Small intestine (tissue), 7 donors: Measurements from ENCODE around the gene CDO1. TPM values are rescaled to one million over a fixed set of nuclear protein-coding genes. Genes with fewer than 3 reads are reported as not detected.

Source experiments
- DNase-seq, 2 donors: peaks; one replicate each; pipeline versions ENCODE4 v3.0.0 to v3.0.0-alpha.2; 2013
- FAIRE-seq: peaks from 2 replicates; lab custom pipeline; 2012; peaks lifted over from hg19 to GRCh38; lab: Jason Lieb, UNC
- H3K27ac ChIP-seq, 3 donors: one replicate each; pipeline ENCODE4 v1.5.1; 2013; ENCODE audit warnings: low read length in 2 of 3, mild to moderate bottlenecking in 2 of 3, control low read depth in 1 of 3, inconsistent platforms in 1 of 3, low read depth in 1 of 3, moderate library complexity in 1 of 3
- H3K27me3 ChIP-seq, 3 donors: one replicate each; pipeline ENCODE4 v1.6.1; 2013; ENCODE audit warnings: low read length in 3 of 3, inconsistent platforms in 1 of 3; ENCODE audit not compliant: control insufficient read depth in 3 of 3, insufficient read depth in 3 of 3
- H3K36me3 ChIP-seq, 3 donors: one replicate each; pipeline ENCODE4 v1.6.1; 2013; ENCODE audit warnings: low read length in 3 of 3, inconsistent platforms in 1 of 3, low read depth in 1 of 3, mild to moderate bottlenecking in 1 of 3, moderate library complexity in 1 of 3; ENCODE audit not compliant: control insufficient read depth in 3 of 3, insufficient read depth in 2 of 3
- H3K4me1 ChIP-seq, 3 donors: one replicate each; pipeline ENCODE4 v1.6.1; 2013; ENCODE audit warnings: low read length in 2 of 3, inconsistent platforms in 1 of 3, low read depth in 1 of 3, mild to moderate bottlenecking in 1 of 3, moderate library complexity in 1 of 3; ENCODE audit not compliant: control insufficient read depth in 3 of 3, insufficient read depth in 2 of 3
- H3K4me3 ChIP-seq, 3 donors: one replicate each; pipeline ENCODE4 v1.5.1; 2013; ENCODE audit warnings: low read length in 3 of 3, control low read depth in 1 of 3, inconsistent platforms in 1 of 3, low read depth in 1 of 3, mild to moderate bottlenecking in 1 of 3, moderate library complexity in 1 of 3
- H3K9me3 ChIP-seq, 2 donors: one replicate each; pipeline ENCODE4 v1.6.1; 2013; ENCODE audit warnings: low read depth in 1 of 2, low read length in 1 of 2; ENCODE audit not compliant: control insufficient read depth in 2 of 2, insufficient read depth in 1 of 2
- WGBS, 3 donors: extraction: QIAGEN DNeasy Blood & Tissue Kit; methylation state at CpG; one replicate each; pipeline ENCODE4 v1.1.7; 2013; 5-methylcytosine and 5-hydroxymethylcytosine counted together
- polyA plus RNA-seq, 4 donors: library from polyadenylated mRNA; stranded (reverse) in 3 of 4; unstranded in 1 of 4; fragments of 200-250 nt in 3 of 4; fragments of 120-200 nt in 1 of 4; gene quantifications; one replicate each; pipeline versions ENCODE4 v1.2.1 to v1.2.3, GENCODE V29; 2013
- donor health status: healthy with polysubstance abuse.
- donor health status: control.
- donor health status: control.
- donor health status: Bipolar disorder and iron deficiency.
- donor health status: healthy.

The CDO1 gene
- polyA plus RNA-seq, 4 donors = 1.1 to 5.9 (median 1.5) TPM

DNA sequence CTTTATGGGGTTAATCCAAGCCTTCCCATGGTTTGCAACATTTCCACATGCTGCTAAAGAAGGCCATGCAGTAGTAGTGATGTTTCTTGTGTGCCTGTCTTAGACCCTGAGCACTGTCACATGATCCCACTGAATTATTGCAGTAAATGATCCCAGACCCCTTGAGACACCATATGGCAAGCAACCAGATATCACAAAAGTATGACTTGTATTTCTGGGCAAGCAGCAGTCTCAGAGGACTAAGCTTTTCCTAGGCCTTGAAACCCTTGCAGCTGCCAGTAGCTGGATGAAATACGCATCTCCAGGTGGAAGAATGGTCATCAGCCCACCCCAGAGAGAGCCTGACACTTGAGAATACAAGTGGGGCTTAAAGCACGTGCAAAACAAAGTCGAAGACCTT, 41.8 kb downstream of the CDO1 start:
- no peaks in the 10 kb centered on the region for H3K4me1 ChIP-seq
- no peaks in the 10 kb centered on the region for H3K36me3 ChIP-seq
- H3K9me3 ChIP-seq = no peaks in the 10 kb centered on the region
- DNase-seq (no peak), FAIRE-seq (no peak)
- WGBS, 3 donors = 72 to 88% (median 79%) methylated on average over 3 of the region's 3 CpGs
- peaks cover 0 to 3% (median 0%) of the 10 kb centered on the region in 3 donors for H3K27me3 ChIP-seq
- no peak overlapping the region for H3K4me3 ChIP-seq
- no peak overlapping the region for H3K27ac ChIP-seq

DNA sequence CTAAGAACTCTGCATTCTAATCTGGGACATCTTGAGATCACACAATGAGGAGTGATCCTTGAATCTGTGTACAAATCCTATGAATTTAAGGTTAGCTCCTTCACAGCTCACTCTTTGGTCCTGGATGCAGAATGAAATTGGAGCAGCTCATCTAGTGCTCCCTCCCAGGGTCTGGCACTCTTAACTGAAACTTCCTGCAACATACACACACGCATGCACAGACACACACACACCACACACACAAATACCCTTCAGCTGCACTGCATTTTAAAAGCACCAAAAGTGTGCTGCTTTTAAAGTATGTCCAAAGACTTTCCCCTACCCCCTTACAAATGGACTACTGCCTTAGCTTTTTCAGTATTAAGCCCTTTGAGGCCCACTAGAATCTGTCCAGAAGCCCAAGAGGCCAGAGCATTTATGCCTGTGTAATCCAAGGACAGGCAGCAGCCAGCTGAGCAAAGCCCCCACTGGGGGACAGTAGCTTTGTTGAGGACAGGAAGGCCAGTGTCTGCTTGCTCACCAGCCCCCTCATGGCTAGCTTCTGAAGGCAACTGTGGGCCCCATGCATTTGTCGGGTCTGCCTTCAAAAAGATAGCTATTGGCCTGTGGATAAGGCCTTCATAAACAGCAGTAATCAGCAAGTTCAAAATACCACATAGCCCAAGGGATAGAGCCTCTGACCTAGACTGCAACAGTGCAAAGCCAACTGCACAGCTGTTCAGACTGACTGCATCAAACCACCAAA, 43.6 kb downstream of the CDO1 start:
- H3K4me3 ChIP-seq = no peak overlapping the region
- DNase-seq (no peak), FAIRE-seq (no peak)
- 56 to 66% (median 61%) methylated on average over 2 of the region's 2 CpGs for WGBS, 3 donors
- no peaks in the 10 kb centered on the region for H3K4me1 ChIP-seq
- H3K27me3 ChIP-seq = peaks cover 0 to 3% (median 0%) of the 10 kb centered on the region in 3 donors
- no peaks in the 10 kb centered on the region for H3K9me3 ChIP-seq
- no peak overlapping the region for H3K27ac ChIP-seq
- no peaks in the 10 kb centered on the region for H3K36me3 ChIP-seq

DNA sequence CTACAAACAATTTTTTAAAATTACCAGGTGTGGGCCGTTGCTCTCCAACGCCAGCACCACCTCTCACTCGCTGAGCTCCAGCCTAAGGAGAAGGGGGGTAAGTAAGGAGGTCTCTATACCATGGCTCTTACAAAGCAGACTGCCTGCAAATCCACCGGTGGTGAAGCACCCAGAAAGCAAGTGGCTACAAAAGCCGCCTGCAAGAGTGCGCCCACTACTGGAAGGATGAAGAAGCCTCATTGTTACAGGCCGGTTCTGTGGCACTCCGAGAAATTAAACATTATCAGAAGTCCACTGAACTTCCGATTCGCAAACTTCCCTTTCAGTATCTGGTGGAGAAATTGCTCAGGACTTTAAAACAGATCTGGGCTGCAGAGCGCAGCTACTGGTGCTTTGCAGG, 46.0 kb downstream of the CDO1 start:
- DNase-seq = peak; percentile 2 to 14

DNA sequence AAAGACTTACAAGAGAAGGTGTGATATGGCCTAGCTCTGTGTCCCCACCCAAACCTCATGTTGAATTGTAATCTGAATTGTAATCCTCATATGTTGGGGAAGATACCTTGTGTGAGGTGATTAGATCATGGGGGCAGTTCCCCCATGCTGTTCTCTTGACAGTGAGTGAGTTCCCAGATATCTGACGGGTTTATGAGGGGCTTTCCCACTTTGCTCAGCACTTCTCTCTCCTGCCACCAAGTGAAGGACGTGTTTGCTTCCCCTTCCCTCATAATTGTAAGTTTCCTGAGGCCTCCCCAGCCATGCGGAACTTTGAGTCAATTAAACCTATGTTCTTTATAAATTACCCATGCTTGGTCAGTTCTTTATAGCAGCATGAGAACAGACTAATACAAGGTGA, 49.0 kb downstream of the CDO1 start:
- peaks cover 0 to 2% (median 0%) of the 10 kb centered on the region in 3 donors for H3K27me3 ChIP-seq
- no peaks in the 10 kb centered on the region for H3K36me3 ChIP-seq
- WGBS, 3 donors = 61 to 69% (median 65%) methylated on average over 3 of the region's 3 CpGs
- H3K4me3 ChIP-seq = no peak overlapping the region
- no peaks in the 10 kb centered on the region for H3K4me1 ChIP-seq
- no peaks in the 10 kb centered on the region for H3K9me3 ChIP-seq
- no peak for DNase-seq
- FAIRE-seq = no peak
- no peak overlapping the region for H3K27ac ChIP-seq

More for the DNA sequence above, 46.0 kb downstream of the CDO1 start:
- H3K27me3 ChIP-seq = no peaks in the 10 kb centered on the region
- no peak for FAIRE-seq
- H3K36me3 ChIP-seq = no peaks in the 10 kb centered on the region
- no peaks in the 10 kb centered on the region for H3K4me1 ChIP-seq
- H3K9me3 ChIP-seq = no peaks in the 10 kb centered on the region
- WGBS, 3 donors = 44 to 55% (median 52%) methylated on average over 11 of the region's 11 CpGs
- H3K27ac ChIP-seq = no peak overlapping the region
- no peak overlapping the region for H3K4me3 ChIP-seq

DNA sequence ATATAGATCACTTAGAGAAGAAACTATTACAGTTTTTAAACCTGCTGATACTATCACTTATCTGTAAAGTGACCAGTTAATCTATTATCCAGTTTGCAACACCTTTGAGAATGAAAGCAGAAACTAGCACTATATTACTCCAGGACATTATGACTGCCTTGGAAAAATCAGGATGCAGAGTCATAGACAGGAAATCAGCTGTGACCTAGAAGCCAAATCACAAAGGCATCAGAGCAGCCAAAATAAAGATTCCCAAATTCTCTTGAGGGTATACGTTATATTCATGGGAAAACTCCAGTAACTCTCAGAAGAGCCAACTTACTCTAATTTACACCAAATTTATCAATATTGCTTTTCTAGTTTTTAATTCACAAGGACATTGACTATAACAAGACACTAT, 49.9 kb downstream of the CDO1 start:
- no peaks in the 10 kb centered on the region for H3K4me1 ChIP-seq
- DNase-seq (no peak), FAIRE-seq (no peak)
- H3K9me3 ChIP-seq = no peaks in the 10 kb centered on the region
- H3K4me3 ChIP-seq = no peak overlapping the region
- H3K27me3 ChIP-seq = peaks cover 0 to 3% (median 0%) of the 10 kb centered on the region in 3 donors
- no peak overlapping the region for H3K27ac ChIP-seq
- no peaks in the 10 kb centered on the region for H3K36me3 ChIP-seq
- WGBS, 3 donors = 72 to 78% (median 77%) methylated on average over 1 of the region's 1 CpG

DNA sequence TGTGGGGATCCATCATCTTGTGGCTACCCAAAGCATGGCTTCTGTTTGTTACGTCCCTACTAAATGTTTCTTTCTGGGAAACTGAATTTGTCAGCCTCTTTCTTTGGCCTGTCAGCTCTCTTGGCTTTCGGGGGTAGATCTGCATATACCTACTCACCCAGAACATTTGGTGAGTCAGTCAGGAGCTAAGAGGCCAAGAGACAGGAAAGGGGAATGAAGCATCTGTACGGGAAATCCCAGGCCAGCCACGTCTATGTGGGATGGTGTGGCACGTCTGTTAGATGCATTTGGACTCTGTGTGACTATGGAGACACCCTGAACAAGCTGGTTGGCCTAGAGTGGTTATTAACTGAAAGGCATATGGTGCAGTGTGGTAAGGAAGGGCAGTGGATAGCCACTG, 58.1 kb downstream of the CDO1 start:
- Histone ChIP-seq H3K27me3 (peaks cover 0 to 3% (median 0%) of the 10 kb centered on the region in 3 donors), H3K27ac (no peak overlapping the region), H3K4me3 (no peak overlapping the region), H3K36me3 (no peaks in the 10 kb centered on the region), H3K9me3 (no peaks in the 10 kb centered on the region), H3K4me1 (no peaks in the 10 kb centered on the region)
- FAIRE-seq = no peak
- no peak for DNase-seq
- WGBS, 3 donors = 69 to 72% (median 70%) methylated on average over 5 of the region's 5 CpGs

DNA sequence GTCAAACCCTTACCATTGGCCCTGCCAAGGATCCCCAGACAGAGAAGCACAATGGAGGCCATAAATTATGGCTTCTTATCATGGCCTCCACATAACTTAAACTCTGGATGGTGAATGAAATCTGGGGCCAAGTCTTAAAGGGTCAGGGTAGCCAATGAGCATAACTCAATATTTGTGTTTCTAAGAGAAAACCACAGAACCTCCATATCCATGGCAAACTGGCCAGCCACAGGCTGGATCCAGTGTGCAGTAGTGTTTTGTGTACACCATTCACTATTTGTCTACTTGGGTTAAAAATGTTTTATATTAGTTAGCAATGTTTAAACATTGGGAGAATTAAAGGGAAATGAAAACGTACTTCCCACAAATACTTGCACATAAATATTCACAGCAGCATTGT, 60.8 kb downstream of the CDO1 start:
- WGBS, 3 donors = 34 to 61% (median 59%) methylated on average over 1 of the region's 1 CpG
- Histone ChIP-seq H3K4me3 (no peak overlapping the region), H3K27me3 (no peaks in the 10 kb centered on the region), H3K36me3 (no peaks in the 10 kb centered on the region), H3K4me1 (no peaks in the 10 kb centered on the region), H3K27ac (no peak overlapping the region), H3K9me3 (no peaks in the 10 kb centered on the region)
- FAIRE-seq (no peak), DNase-seq (no peak)
